GM18502 (cell line): Measurements from ENCODE around the gene GSTM1.
"Not testable (repeated sequence)": the region's sequence is repeated elsewhere in the genome, so short reads cannot be mapped to it uniquely, and the experiment has no call there.

ENCODE experiments used
- ATAC-seq: cut with Tn5 transposase; IDR thresholded peaks from one replicate; pipeline ENCODE4 v1.9.1; 2021; ENCODE audit warnings: mild to moderate bottlenecking; ENCODE audit not compliant: unreplicated experiment, poor library complexity

The GSTM1 gene

DNA sequence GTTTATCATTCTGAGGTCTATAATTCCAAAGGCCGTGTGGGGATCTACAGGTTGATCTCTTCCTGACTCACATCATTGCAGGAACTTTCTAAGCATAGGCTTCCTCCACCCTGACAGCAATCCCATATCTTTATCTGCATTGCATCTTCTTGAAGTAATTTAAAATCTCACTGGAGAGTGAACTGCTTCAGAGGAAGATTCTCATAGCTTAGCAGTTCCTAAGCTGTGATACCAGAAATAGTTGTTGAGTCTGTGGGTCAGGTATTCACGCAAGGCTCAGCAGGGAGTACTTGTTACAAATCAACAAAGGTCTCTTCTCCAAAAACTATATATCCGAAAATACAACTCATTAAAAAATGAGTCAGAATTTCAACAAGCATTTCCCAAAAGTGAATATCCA is 7.5 kb downstream of the GSTM1 start:
- not testable (repeated sequence) for ATAC-seq

DNA sequence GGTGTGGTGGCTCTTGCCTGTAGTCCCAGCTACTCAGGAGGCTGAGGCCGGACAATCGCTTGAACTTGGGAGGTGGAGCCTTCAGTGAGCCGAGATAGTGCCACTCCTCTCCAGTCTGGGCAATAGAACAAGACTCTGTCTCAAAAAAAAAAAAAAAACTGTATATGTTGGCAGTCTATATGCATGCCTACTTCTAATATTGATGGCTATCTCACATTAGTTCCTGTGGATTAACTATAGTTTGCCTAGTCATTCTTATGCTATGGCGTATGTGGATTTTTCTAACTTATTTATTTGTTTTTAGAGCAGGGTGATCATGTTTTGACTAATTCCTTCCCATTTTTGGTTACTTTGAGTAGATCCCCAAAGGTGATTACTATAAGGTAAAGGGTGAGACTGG is 9.4 kb downstream of the GSTM1 start:
- ATAC-seq, result no peak

DNA sequence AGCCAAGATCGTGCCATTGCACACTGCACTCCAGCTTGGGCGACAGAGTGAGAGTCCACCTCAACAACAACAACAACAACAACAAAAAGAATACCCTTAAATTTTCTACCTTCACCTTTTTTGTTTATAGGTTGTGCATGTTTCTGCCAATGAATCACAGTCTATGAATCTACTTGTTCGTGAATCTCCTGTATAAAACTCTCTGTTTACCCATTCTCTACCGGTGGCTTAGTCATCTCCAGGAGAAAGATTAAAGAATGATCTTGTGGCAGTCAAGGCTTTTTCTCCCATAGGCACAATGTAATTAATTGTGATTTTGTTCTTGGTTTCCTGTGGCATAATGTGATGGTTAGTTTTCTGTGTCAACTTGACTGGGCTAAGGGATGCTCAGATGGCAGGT is 10.2 kb downstream of the GSTM1 start:
- ATAC-seq, result not testable (repeated sequence)

DNA sequence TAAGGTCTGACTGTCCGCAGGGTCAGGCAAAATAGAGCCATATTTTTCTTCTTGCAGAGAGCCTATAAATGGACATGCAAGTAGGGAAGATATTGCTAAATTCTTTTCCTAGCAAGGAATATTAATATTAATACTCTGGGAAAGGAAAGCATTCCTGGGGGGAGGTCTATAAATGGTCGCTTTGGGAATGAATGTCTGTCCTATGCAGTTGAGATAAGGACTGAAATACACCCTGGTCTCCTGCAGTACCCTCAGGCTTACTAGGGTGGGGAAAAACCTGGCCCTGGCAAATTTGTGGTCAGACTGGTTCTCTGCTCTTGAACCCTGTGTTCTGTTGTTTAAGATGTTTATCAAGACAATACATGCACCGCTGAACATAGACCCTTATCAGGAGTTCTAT is 15.3 kb downstream of the GSTM1 start:
- ATAC-seq, result not testable (repeated sequence)

DNA sequence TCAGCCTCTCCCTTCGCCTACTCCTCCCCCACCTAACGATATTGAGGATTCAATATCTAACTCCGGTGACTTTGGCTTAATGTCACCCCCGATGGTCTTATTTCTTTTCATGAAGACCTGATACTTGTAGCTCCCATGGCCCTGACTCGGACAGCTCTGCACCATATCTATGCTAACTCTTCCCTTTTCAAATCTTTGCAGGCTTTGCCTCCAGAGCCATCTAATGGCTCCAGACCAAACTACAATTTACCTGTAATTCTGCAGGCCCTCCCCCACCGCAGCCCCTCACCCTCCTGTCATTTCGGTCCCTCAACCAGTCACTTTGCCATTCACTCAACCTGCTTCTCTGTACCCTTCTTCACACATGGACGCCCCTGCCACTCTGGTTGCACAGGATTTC is 16.6 kb downstream of the GSTM1 start:
- no peak for ATAC-seq

DNA sequence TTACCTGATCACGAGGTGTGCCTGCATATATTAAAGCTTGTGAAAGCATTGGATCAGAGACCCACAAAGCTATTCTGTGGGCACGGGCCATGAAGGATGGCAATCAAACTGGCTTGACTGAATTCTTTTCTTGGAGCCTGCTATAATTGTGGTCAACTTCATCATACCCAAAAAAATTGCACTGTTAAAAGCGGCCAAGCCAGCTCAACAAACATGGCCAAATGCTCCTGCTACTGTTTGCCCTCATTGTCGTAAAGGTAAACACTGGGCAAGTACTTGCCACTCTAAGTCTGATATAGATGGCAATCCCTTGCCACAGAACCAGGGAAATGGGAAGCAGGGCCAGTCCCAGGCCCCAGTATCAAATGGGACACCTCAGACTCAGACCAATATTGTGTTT is 17.8 kb downstream of the GSTM1 start:
- ATAC-seq, result no peak

DNA sequence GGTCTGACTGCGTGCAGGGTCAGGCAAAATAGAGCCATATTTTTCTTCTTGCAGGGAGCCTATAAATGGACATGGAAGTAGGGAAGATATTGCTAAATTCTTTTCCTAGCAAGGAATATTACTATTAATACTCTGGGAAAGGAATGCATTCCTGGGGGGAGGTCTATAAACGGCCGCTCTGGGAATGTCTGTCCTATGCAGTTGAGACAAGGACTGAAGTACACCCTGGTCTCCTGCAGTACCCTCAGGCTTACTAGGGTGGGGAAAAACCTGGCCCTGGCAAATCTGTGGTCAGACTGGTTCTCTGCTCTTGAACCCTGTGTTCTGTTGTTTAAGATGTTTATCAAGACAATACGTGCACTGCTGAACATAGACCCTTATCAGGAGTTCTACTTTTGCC is 21.3 kb downstream of the GSTM1 start:
- not testable (repeated sequence) for ATAC-seq

DNA sequence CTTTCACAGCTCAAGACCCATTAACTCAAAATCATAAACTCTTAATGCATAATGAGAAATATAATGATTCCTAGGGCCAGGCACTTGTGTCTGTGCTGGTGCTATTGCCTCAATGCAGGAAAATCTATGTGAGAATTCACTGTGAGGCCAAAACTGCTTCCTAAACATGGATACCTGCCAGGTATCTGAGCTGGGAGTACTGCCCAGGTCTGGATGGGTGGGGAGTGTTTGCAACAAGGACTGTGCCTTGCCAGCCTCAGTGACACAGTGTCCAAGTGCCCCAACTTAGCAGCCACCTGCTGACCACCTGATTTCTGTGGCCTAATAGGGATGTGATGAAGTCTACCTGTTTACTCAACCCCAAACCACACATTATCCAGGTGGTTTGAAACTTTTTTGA is 22.2 kb downstream of the GSTM1 start:
- ATAC-seq, result not testable (repeated sequence)

DNA sequence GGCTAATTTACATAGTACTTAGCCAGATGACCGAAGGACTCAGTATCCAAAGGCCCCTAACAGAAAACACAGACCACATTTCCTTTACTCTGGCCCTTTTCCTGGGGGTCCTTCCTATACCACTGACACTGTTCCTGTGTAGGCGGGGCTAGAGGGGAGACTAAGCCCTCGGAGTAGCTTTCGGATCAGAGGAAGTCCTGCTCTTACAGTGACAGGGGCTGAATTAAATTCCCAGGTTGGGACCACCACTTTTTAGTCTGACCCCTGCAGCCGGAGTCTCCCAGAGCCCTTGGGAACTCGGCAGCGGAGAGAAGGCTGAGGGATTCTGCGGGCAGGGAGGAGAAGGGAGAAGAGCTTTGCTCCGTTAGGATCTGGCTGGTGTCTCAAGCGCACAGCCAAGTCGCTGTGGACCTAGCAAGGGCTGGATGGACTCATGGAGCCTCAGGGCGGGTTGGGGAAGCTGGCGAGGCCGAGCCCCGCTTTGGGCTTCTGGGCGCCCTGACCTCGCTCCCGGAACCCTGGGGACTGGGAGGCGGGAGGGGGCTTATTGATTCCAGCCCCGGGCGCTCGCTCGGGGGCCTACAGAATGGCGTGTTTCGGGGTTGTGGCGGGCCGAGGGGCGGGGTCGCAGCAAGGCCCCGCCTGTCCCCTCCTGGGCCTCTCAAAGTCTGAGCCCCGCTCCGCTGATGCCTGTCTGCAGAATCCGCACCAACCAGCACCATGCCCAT is 24.1 kb downstream of the GSTM1 start, which contains the start of gene GSTM5:
TSS of gene GSTM5 (plus strand) at position 659 of the 728 bp plus-strand sequence. CDS start at position 721, 62 bp downstream.
- ATAC-seq, result not testable (repeated sequence)

DNA sequence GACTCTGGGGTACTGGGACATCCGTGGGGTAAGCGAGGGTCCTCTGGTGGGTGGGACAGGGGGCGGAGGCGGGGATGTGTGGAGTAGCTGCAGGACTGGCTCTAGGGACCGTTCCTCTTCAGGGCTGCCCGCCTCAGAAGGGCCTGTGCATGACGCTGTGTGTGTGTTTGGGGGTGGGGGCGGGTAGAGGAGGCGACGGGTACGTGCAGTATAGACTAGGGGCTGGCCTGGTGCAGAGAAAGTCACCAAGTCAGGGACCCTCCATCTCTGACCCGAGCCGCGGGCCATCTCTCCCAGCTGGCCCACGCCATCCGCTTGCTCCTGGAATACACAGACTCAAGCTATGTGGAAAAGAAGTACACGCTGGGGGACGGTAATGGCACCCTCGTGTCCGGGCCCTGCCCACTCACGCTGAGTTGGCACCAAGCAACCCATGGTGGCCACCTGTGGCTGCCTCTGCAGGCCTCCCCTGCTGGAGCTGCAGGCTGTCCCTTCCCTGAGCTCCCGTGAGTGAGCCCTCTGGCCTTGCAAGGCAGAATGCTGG is 24.8 kb downstream of the GSTM1 start:
- no peak for ATAC-seq

DNA sequence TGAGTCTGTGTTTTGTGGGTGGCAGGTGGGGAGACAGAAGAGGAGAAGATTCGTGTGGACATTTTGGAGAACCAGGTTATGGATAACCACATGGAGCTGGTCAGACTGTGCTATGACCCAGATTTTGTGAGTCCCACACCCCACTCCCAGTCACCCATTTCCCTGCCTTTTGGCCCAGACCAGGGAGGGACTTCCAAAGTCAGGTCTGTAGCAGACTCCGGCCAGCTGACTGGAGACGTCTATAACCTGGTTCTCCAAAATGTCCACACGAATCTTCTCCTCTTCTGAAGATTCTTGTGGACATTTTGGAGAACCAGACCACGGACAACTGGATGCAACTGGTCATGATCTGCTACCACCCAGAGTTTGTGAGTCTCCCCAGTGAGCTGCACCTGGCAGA is 26.0 kb downstream of the GSTM1 start:
- no peak for ATAC-seq

DNA sequence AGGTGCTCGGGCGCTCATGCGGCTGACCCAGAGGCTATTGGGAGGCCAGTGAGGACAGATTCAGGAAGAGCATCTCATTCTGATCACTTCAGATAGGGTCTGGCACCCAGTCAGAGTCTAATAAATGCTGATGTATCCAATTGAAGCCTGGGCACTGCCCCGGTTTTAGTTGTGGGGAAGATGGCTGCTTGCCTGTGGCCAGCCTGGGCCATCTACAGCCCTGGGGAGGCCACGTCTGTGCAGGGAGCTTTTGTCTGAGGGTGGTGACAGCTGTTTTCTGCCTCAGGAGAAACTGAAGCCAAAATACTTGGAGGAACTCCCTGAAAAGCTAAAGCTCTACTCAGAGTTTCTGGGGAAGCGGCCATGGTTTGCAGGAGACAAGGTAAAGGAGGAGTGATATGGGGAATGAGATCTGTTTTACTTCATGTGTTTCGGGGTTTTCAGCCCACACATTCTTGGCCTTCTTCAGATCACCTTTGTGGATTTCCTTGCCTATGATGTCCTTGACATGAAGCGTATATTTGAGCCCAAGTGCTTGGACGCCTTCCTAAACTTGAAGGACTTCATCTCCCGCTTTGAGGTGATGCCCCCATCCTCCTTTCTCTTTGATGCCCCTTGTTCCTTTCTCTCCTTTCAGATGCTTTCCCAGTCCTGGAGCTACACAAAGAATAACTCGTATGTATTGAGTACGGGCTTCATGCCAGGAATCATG is 27.2 kb downstream of the GSTM1 start:
- ATAC-seq, result no peak

DNA sequence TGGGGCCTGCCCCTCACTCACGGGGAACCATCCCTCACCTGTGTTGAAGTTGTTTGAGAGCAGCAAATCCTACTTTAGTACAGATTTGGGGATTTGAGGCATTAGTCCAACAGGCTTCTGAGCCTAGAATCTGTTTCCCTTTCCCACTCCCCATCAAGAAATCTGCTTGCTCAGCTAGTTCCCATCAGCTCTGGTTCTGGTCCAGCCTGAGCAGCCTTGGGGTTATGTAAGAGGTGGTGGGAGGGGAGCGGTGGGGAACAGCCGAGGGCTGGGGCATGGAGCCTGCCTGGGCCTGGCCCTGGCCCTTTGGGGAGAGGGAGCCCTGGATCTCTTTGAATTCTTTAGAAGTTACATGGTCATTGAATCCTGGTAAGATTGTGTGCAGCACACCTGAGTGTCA is 28.5 kb downstream of the GSTM1 start:
- ATAC-seq, result no peak

DNA sequence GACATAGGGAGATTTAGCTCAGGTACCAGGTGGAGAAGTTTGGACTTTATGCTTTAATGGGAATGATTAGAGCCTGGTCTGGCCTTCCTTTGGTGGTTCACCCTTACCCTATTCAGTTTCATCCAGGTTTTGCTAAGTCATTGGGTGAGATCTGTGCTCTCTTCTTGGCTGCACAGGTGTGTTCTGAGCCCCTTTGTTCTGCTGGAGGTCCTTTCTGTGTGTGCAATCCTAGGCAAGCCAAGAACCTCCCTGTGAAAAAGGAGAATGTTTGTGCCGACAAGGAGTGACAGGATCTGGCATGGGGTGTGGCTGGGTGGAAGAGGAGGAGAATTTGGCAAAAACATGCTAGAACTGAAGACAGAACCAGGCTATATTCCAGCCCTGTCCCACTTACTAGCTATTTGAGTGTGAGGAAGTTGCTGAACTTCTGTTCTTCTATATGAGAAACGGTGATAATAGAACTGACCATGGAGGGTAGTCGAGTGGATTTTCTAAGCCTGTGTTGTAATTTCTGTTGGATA is 29.0 kb downstream of the GSTM1 start:
- no peak for ATAC-seq

DNA sequence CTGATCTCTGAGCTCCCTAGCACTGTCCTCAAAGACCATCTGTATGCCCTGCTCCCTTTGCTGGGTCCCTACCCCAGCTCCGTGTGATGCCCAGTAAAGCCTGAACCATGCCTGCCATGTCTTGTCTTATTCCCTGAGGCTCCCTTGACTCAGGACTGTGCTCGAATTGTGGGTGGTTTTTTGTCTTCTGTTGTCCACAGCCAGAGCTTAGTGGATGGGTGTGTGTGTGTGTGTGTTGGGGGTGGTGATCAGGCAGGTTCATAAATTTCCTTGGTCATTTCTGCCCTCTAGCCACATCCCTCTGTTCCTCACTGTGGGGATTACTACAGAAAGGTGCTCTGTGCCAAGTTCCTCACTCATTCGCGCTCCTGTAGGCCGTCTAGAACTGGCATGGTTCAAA is 30.1 kb downstream of the GSTM1 start:
- ATAC-seq, result no peak

DNA sequence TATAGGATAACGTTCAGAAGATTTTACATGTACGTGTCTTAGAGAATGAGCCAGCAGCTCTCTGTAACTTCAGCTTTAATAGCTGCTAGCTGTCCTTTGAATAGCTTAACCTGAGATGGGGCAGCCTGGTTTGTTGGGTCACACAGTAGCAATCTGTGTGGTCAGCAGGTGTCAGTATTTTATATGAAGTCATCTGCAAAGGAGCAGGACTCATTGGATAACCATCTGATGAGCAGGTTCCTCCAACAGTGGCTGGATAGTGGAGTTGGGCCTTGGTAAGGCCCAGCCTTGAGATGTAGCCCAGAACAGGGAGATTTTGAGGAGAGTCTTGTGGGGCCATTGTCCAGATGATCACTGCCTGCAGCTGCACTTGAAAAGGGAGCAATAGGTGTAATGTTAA is 30.9 kb downstream of the GSTM1 start:
- no peak for ATAC-seq

DNA sequence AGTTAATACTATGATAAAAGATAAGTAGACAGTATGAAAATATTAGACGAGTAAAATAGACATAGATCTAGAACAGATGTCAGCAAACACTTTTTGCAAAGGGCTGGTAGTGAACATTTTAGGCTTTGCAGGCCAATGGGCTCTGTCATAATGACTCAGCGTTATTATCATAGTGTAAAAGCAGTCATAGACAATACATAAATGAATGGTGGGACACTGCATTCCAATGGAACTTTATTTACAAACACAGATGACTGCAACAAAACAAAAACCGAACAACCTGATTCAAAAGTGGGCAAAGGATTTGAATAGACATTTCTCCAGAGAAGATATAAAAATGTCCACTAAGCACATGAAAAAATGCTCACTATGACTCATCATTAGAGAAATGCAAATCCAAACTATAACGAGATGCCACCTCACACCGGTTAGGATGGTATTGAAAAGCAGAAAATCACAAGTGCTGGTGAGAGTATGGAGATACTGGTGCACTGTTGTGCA is 31.8 kb downstream of the GSTM1 start:
- peak; percentile 76 for ATAC-seq

DNA sequence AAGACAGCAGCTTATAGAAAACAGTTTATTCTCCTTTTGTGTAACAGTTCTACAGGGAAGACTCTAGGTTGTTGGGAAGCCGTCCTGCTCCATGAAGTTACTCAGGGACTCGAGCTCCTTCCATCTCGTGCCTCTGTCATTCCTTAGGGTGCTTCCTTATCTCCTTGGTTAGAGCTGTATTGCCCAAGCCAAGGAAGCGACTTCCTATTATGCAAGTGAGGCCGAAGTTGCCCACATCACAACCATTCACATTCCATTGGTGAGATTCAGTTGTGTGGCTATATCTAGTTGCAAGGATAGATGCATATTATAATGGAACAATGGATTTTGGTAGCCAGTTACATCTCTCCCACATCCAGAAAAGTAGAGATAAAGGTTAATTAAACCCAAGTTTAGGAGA is 33.4 kb downstream of the GSTM1 start:
- ATAC-seq, result no peak

DNA sequence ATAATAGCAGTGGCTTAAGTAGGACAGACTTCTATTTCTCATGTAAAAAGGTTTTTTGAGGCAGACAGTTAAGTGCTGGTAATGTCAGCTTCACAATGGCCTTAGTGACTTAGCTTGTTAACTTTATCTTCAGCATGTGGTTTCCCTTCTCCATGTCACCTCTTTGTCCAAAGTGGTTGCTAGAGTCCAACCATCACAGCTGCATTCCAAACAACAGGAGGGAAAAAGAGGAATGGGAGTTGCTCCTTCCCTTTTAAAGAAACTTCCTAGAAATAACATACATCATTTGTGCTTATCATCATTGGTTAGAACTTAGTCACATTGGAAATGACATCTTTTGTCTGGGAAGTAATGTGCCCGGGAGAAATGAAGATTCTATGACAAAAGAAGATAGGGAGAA is 34.4 kb downstream of the GSTM1 start:
- ATAC-seq, result no peak

DNA sequence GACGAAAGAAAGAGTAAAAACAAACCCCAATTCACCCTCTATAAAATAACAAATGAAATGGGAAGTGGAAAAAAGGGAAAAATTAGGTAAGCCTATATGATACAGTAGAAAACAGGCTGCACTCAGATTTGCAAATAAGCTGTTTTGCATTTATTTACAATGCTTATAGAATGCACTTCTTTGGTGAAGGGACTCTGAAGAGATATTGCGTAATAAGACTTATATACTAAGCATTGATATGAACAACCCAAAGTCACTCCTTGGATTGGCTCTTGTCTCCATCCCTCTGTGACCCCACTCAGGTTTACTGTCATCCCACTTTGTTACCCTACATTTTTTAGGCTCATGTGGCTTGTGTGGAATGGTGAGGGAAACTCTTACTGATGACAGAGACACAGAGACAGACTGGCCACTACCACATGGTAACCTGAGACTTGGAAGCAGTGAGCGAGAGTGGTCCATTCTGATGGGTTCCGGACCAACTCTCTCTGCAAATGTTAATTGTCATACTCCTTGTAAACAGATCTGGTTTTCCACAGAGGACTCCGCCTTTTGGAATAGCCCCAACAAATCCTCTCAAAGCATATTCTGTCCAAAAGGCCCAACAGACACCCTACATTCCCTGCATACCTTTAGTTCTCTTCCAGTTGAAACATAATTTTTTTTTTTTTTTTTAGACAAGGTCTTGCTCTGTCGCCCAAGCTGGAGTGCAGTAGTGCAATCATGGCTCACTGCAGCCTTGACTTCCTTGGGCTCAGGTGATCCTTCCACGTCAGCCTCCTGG is 35.5 kb downstream of the GSTM1 start:
- no peak for ATAC-seq
